K562 (cell line): ENCODE data around the gene GPR42. TPM values are rescaled to one million over a fixed set of nuclear protein-coding genes. Genes with fewer than 3 reads are reported as not detected.

Source experiments
- ARID2 ChIP-seq: fragments of 450-650 bp; IDR thresholded peaks from 2 replicates; pipeline ENCODE4 v1.6.1; 2017; ENCODE audit warnings: antibody characterized with exemption, mild to moderate bottlenecking
- CSDE1 ChIP-seq, 2 experiments: fragments of 450-650 bp; IDR thresholded peaks; 2 replicates each; pipeline ENCODE4 v1.6.1; 2016; ENCODE audit warnings: mild to moderate bottlenecking in 1 of 2
- KAT8 ChIP-seq: fragments of 450-650 bp; IDR thresholded peaks from 2 replicates; pipeline ENCODE4 v1.6.1; 2016; ENCODE audit warnings: low read depth, mild to moderate bottlenecking
- MEIS2 ChIP-seq: fragments of 450-650 bp; IDR thresholded peaks from 2 replicates; pipeline ENCODE4 v1.6.1; 2014; ENCODE audit warnings: mild to moderate bottlenecking; ENCODE audit not compliant: partially characterized antibody
- MYBL2 ChIP-seq, 2 experiments: fragments of 450-650 bp in 1 of 2; sonication (generic) in 1 of 2; formaldehyde crosslinking in 1 of 2; IDR thresholded peaks; 2 replicates each; pipeline versions ENCODE4 v1.6.1 to v1.8.1; 2017 to 2022; ENCODE audit warnings: borderline replicate concordance in 1 of 2, inconsistent platforms in 1 of 2, low read depth in 1 of 2, mild to moderate bottlenecking in 1 of 2, missing genetic modification reagents in 1 of 2, moderate library complexity in 1 of 2
- MYC ChIP-seq, 2 experiments: fragments of 250-450 bp in 1 of 2; sonication (Bioruptor Pico) in 1 of 2; IDR thresholded peaks; 2 replicates each; pipeline versions ENCODE4 v1.5.1 to v1.6.1; 2012 to 2021; ENCODE audit warnings: low read depth in 2 of 2, borderline replicate concordance in 1 of 2, improper control_type of control experiment in 1 of 2, low read length in 1 of 2, mild to moderate bottlenecking in 1 of 2, moderate library complexity in 1 of 2
- NFATC3 ChIP-seq: fragments of 450-650 bp; IDR thresholded peaks from 2 replicates; pipeline ENCODE4 v1.6.1; 2017; ENCODE audit warnings: mild to moderate bottlenecking
- NR1H2 ChIP-seq: sonication (generic); formaldehyde crosslinking; IDR thresholded peaks from 2 replicates; pipeline ENCODE4 v1.4.0; 2020; ENCODE audit warnings: mild to moderate bottlenecking, missing genetic modification reagents
- RB1 ChIP-seq: fragments of 450-650 bp; IDR thresholded peaks from 2 replicates; pipeline ENCODE4 v1.6.1; 2017; ENCODE audit warnings: low read depth, mild to moderate bottlenecking
- RCOR1 ChIP-seq, 2 experiments: IDR thresholded peaks; 2 replicates each; pipeline ENCODE4 v1.6.1; 2012; ENCODE audit warnings: low read depth in 2 of 2, low read length in 2 of 2, borderline replicate concordance in 1 of 2, improper control_type of control experiment in 1 of 2
- TAF15 ChIP-seq: fragments of 200-400 bp; formaldehyde crosslinking; IDR thresholded peaks from 2 replicates; pipeline ENCODE4 v1.6.1; 2017; ENCODE audit warnings: mild to moderate bottlenecking, low read depth, low read length, moderate library complexity
- ZNF174 ChIP-seq: fragments of 250-450 bp; sonication (Bioruptor Pico); IDR thresholded peaks from 2 replicates; pipeline ENCODE4 v1.4.0; 2020; ENCODE audit warnings: mild to moderate bottlenecking
- polyA plus RNA-seq, 8 experiments: library from polyadenylated mRNA; depleted of rRNA in 4 of 8; stranded (reverse) in 5 of 8; unstranded in 3 of 8; fragments of >200 nt; fragmentation: Nextera tagmentation in 2 of 8; fragmentation: Illumina TruSeq in 1 of 8; extraction: Ambion mirVana in 2 of 8; extraction: Trizol in 1 of 8; gene quantifications; 2 replicates each; pipeline versions ENCODE4 v1.2.1 to v1.2.3, GENCODE V29; 2011 to 2014; ENCODE audit warnings: inconsistent platforms in 1 of 8, missing spikeins in 1 of 8
- total RNA-seq, 7 experiments: library from RNA; depleted of rRNA in 6 of 7; stranded (reverse); fragments of >200 nt in 6 of 7; fragmentation: Illumina TruSeq in 2 of 7; extraction: Trizol in 2 of 7; gene quantifications; 2 replicates each; pipeline versions ENCODE4 v1.2.1 to v1.2.3, GENCODE V29; 2011 to 2021; ENCODE audit warnings: low replicate concordance in 1 of 7
- TF ChIP-seq, protein P1 (sequence below): fragments of 250-450 bp; sonication (Bioruptor Pico); IDR thresholded peaks from 2 replicates; pipeline ENCODE4 v1.4.0; 2020
- TF ChIP-seq, protein P2 (sequence below), 2 experiments: IDR thresholded peaks; 2 replicates each; pipeline ENCODE4 v1.6.1; 2011; ENCODE audit warnings: borderline replicate concordance in 1 of 2, control low read depth in 1 of 2, low read depth in 1 of 2, low read length in 1 of 2, mild to moderate bottlenecking in 1 of 2, mixed read lengths in 1 of 2, moderate library complexity in 1 of 2; ENCODE audit not compliant: insufficient read depth in 1 of 2, insufficient read length in 1 of 2, poor library complexity in 1 of 2, severe bottlenecking in 1 of 2; ENCODE audit errors: extremely low read depth in 1 of 2
- TF ChIP-seq, protein P3 (sequence below): fragments of 450-650 bp; IDR thresholded peaks from 2 replicates; pipeline ENCODE4 v1.6.1; 2018; ENCODE audit not compliant: partially characterized antibody

Gene GPR42
- total and polyA plus RNA-seq, 9 of the 15 experiments (the other 6 are each of a cell fraction or from before 2014, with no cell fraction given), result not detected

- TF ChIP-seq, protein P1, sequence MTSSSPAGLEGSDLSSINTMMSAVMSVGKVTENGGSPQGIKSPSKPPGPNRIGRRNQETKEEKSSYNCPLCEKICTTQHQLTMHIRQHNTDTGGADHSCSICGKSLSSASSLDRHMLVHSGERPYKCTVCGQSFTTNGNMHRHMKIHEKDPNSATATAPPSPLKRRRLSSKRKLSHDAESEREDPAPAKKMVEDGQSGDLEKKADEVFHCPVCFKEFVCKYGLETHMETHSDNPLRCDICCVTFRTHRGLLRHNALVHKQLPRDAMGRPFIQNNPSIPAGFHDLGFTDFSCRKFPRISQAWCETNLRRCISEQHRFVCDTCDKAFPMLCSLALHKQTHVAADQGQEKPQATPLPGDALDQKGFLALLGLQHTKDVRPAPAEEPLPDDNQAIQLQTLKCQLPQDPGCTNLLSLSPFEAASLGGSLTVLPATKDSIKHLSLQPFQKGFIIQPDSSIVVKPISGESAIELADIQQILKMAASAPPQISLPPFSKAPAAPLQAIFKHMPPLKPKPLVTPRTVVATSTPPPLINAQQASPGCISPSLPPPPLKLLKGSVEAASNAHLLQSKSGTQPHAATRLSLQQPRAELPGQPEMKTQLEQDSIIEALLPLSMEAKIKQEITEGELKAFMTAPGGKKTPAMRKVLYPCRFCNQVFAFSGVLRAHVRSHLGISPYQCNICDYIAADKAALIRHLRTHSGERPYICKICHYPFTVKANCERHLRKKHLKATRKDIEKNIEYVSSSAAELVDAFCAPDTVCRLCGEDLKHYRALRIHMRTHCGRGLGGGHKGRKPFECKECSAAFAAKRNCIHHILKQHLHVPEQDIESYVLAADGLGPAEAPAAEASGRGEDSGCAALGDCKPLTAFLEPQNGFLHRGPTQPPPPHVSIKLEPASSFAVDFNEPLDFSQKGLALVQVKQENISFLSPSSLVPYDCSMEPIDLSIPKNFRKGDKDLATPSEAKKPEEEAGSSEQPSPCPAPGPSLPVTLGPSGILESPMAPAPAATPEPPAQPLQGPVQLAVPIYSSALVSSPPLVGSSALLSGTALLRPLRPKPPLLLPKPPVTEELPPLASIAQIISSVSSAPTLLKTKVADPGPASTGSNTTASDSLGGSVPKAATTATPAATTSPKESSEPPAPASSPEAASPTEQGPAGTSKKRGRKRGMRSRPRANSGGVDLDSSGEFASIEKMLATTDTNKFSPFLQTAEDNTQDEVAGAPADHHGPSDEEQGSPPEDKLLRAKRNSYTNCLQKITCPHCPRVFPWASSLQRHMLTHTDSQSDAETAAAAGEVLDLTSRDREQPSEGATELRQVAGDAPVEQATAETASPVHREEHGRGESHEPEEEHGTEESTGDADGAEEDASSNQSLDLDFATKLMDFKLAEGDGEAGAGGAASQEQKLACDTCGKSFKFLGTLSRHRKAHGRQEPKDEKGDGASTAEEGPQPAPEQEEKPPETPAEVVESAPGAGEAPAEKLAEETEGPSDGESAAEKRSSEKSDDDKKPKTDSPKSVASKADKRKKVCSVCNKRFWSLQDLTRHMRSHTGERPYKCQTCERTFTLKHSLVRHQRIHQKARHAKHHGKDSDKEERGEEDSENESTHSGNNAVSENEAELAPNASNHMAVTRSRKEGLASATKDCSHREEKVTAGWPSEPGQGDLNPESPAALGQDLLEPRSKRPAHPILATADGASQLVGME, result peak; percentile 83; the same call in 1 of the 2 replicates
- no peak for TF ChIP-seq MYBL2 (IDR thresholded peaks at IDR 0.05; ENCODE audit: low read depth)
- TF ChIP-seq MYBL2 (CRISPR knock-in tag; IDR thresholded peaks at IDR 0.05; ENCODE audit: borderline replicate concordance), result no peak
- no peak for TF ChIP-seq NFATC3
- peak; percentile 27 for TF ChIP-seq MEIS2
- TF ChIP-seq TAF15, result no peak
- TF ChIP-seq, protein P2, sequence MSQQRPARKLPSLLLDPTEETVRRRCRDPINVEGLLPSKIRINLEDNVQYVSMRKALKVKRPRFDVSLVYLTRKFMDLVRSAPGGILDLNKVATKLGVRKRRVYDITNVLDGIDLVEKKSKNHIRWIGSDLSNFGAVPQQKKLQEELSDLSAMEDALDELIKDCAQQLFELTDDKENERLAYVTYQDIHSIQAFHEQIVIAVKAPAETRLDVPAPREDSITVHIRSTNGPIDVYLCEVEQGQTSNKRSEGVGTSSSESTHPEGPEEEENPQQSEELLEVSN (IDR thresholded peaks at IDR 0.05; ENCODE audit: borderline replicate concordance in 1 of 2, extremely low read depth in 1 of 2, insufficient read depth in 1 of 2, insufficient read length in 1 of 2, low read depth in 1 of 2, low read length in 1 of 2, poor library complexity in 1 of 2, severe bottlenecking in 1 of 2), result no peak
- peak; percentile 62 to 93; a peak in 2 of 4 replicates for TF ChIP-seq RCOR1 (IDR thresholded peaks at IDR 0.05; ENCODE audit: borderline replicate concordance in 1 of 2, low read depth in 2 of 2, low read length in 2 of 2)
- TF ChIP-seq KAT8, result no peak
- no peak for TF ChIP-seq ZNF174 (CRISPR knock-in tag)
- no peak for TF ChIP-seq CSDE1 (IDR thresholded peaks at IDR 0.05)
- peak; percentile 48; the same call in 1 of the 2 replicates for TF ChIP-seq MYC (IDR thresholded peaks at IDR 0.05; ENCODE audit: low read depth, low read length)
- TF ChIP-seq MYC (CRISPR knock-in tag; IDR thresholded peaks at IDR 0.05; ENCODE audit: borderline replicate concordance, low read depth), result no peak
- TF ChIP-seq, protein P3, sequence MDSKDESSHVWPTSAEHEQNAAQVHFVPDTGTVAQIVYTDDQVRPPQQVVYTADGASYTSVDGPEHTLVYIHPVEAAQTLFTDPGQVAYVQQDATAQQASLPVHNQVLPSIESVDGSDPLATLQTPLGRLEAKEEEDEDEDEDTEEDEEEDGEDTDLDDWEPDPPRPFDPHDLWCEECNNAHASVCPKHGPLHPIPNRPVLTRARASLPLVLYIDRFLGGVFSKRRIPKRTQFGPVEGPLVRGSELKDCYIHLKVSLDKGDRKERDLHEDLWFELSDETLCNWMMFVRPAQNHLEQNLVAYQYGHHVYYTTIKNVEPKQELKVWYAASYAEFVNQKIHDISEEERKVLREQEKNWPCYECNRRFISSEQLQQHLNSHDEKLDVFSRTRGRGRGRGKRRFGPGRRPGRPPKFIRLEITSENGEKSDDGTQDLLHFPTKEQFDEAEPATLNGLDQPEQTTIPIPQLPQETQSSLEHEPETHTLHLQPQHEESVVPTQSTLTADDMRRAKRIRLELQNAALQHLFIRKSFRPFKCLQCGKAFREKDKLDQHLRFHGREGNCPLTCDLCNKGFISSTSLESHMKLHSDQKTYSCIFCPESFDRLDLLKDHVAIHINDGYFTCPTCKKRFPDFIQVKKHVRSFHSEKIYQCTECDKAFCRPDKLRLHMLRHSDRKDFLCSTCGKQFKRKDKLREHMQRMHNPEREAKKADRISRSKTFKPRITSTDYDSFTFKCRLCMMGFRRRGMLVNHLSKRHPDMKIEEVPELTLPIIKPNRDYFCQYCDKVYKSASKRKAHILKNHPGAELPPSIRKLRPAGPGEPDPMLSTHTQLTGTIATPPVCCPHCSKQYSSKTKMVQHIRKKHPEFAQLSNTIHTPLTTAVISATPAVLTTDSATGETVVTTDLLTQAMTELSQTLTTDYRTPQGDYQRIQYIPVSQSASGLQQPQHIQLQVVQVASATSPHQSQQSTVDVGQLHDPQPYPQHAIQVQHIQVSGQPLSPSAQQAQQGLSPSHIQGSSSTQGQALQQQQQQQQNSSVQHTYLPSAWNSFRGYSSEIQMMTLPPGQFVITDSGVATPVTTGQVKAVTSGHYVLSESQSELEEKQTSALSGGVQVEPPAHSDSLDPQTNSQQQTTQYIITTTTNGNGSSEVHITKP, result no peak
- peak; percentile 86 for TF ChIP-seq ARID2
- no peak for TF ChIP-seq NR1H2
- peak; percentile 65 for TF ChIP-seq RB1
These were observed 18.2 kb upstream of the GPR42 start (continued) for GRCh38 chr19:35352448-35353304.
